ACHN (cell line): ENCODE results near the gene RMDN2.
"Not testable (repeated sequence)": the region's sequence is repeated elsewhere in the genome, so short reads cannot be mapped to it uniquely, and the experiment has no call there.

Experiments used
- DNase-seq: peaks from one replicate; pipeline ENCODE4 v3.0.0-alpha.2; 2015
- in situ Hi-C: cut with HindIII; loops from 2 replicates; pipeline ENCODE4 v1.10.0; 2017; ENCODE audit warnings: low sequenced_read_pairs, low pct_ligation_motif_present, low pct_unique_long_range_greater_than_20kb

Gene RMDN2

DNA sequence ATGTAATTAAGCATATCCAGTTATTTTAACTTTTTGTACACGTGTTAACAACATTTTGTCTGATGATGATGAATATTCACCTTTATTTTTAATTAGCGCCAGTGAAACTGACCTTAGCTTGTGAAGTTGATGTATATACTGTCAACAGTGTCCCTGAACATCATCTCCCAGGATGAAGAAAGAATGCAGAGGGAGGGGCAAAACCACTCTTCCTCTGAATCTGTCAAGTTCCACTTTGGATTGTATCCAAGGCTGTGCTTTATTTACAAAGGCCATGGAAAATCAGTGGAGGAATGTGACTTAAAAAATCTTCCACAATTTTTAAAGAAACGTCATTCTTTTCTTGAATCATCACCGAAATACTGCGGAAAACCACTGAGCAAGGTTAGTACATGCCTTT is 4.5 kb upstream of the RMDN2 start:
- in situ Hi-C loops = no loop called here
- no peak for DNase-seq

GRCh38 chr2:37921781-37922180 is 3.3 kb upstream of the RMDN2 start:
- DNase-seq = no peak

GRCh38 chr2:37923308-37924055 is 1.6 kb upstream of the RMDN2 start:
- DNase-seq = no peak
- in situ Hi-C loops = no loop called here

More at GRCh38 chr2:37921781-37922180, 3.3 kb upstream of the RMDN2 start:
- in situ Hi-C loops = no loop called here

DNA sequence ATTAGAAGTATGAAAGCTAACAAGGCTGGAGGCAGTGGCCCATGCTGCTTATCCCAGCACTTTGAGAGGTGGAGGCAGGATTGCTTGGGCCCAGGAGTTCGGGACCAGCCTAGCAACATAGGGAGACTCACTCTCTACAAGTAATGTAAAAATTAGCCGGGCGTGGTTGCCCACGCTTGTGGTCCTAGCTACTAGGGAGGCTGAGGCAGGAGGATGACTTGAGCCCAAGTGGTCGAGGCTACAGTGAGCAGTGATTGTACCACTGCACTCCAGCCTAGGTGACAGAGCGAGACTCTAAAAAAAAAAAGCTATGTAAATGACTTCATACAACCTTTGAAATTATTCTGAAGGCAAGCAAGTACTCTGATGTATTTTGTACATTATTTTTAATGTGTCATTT is 1.5 kb downstream of the RMDN2 start:
- DNase-seq = no peak
- in situ Hi-C loops = no loop called here

- no peak for DNase-seq
- in situ Hi-C loops = no loop called here
Observed at GRCh38 chr2:37928377-37928776, 3.3 kb downstream of the RMDN2 start.

DNA sequence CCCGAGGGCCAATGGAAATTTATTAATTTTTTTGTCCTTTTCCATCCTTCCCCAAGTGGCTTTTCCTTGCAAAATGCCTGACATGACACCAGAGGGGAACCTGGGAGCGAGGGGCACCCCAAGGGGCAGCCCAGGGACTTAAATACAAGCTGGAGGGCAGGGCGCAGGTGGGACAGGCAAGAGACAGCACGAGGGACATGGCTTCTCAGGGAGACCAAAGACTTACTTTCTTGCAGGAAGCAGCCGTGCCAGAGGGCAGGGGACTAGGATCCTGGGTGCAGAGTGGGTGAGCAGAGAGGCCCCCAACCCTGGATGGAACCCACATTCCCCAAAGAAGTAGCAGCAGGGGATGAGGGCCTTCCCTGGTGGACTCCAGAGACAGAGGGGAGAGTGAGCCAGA is 5.3 kb downstream of the RMDN2 start:
- in situ Hi-C loops, DNase-seq: not testable (repeated sequence)

- DNase-seq, in situ Hi-C loops: not testable (repeated sequence)
Observed at GRCh38 chr2:37932873-37933272, 7.8 kb downstream of the RMDN2 start.

DNA sequence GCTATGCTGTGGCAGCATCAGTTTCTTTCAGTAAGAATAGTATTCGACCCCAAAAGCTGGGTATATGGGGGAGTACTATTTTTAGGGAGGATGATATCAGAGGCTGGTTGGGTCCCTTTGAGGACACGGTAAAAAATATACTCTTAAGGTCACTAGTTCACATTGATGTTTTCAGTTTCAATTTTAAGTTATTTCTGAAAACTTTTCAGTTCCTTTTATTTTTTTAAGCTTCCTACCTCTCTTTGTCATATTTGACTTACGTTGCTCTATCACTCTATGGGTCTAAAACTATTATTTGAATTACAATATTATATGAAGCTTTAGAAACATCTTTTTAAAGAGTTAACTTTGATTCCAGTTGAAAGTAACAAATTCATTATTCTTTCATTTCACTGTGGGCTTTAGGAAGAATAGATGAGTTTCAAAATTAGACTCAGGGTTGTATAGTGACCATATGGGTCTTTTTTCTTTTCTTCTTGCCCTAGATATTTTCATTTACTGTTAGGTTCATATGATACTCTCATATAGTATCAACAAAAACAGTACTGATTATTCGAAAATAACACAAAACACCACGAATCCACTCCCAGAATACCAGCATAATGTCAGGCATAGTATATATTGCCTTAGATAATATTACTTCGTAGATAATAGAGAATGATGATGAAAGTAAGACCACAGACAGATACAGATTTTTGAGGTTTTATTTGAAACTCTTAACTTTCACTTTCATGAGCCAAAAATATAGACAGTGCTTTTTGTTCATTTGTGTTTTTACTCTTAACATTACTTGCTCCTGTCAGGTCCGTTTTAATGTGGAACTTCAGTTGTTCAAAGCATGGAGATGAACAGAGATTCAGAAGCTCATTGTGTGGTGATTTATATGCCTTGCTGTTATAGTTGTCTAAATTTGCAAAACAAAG is 9.8 kb downstream of the RMDN2 start:
- in situ Hi-C loops = no loop called here
- no peak for DNase-seq

DNA sequence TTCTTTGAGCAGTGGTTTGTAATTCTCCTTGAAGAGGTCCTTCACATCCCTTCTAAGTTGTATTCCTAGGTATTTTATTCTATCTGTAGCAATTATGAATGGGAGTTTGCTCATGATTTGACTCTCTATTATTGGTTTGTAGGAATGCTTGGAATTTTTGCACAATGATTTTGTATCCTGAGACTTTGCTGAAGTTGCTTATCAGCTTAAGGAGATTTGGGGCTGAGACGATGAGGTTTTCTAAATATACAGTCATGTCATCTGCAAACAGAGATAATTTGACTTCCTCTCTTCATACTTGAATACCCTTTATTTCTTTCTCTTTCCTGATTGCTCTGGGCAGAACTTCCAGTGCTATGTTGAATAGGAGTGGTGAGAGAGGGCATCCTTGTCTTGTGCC is 12.5 kb downstream of the RMDN2 start:
- DNase-seq, in situ Hi-C loops: not testable (repeated sequence)

DNA sequence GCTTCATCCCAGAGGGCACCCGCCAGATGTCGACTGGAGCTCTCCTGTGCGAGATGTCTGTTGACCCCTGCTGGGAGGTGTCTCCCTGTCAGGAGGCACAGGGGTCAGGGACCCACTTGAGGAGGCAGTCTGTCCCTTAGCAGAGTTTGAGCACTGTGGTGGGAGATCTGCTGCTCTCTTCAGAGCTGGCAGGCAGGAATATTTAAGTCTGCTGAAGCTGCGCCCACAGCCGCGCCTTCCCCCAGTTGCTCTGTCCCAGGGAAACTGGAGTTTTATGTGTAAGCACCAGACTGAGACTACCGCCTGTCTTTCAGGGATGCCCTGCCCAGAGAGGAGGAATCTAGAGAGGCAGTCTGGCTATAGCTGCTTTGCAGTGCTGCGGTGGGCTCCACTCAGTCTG is 16.2 kb downstream of the RMDN2 start:
- DNase-seq, in situ Hi-C loops: not testable (repeated sequence)

GRCh38 chr2:37944268-37944667 is 19.2 kb downstream of the RMDN2 start:
- no peak for DNase-seq
- in situ Hi-C loops = no loop called here

- in situ Hi-C loops = no loop called here
- no peak for DNase-seq
Observed at GRCh38 chr2:37947306-37947705, 22.2 kb downstream of the RMDN2 start.

DNA sequence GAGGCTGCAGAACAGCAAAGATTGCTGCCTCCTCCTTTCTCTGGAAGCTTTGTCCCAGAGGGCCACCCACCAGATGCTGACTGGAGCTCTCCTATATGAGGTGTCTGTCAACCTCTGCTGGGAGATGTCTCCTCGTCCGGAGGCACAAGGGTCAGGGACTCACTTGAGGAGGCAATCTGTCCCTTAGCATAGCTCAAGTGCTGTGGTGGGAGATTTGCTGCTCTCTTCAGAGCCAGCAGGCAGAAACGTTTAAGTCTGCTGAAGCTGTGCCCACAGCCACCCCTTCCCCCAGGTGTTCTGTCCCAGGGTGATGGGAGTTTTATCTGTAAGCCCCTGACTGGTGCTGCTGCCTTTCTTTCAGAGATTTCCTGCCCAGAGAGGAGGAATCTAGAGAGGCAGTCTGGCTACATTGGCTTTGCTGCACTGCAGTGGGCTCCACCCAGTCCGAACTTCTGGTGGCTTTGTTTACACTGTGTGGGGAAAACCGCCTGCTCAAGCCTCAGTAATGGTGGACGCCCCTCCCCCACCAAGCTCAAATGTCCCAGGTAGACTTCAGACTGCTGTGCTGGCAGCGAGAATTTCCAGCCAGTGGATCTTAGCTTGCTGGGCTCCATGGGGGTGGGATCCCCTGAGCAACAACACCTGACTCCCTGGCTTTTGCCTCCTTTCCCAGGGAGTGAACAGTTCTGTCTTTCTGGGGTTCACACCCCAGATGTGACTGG is 37.1 kb downstream of the RMDN2 start:
- DNase-seq, in situ Hi-C loops: not testable (repeated sequence)

DNA sequence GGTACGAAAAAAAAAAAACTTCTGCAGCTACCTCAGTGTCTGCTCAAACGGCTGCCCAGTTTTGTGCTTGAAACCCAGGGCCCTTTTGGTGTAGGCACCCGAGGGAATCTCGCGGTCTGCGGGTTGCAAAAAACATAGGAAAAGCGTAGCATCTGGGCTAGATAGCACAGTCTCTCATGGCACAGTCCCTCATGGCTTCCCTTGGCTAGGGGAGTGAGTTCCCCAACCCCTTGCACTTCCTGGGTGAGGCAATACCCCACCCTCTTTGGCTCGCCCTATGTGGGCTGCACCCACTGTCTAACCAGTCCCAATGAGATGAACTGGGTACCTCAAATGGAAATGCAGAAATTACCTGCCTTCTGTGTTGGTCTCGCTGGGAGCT is 37.6 kb downstream of the RMDN2 start:
- in situ Hi-C loops, DNase-seq: not testable (repeated sequence)

GRCh38 chr2:37963901-37964300 is 38.8 kb downstream of the RMDN2 start:
- DNase-seq, in situ Hi-C loops: not testable (repeated sequence)

GRCh38 chr2:37966326-37966725 is 41.2 kb downstream of the RMDN2 start:
- in situ Hi-C loops = no loop called here
- no peak for DNase-seq

GRCh38 chr2:37969731-37970130 is 44.6 kb downstream of the RMDN2 start:
- in situ Hi-C loops = no loop called here

GRCh38 chr2:37971971-37972370 is 46.9 kb downstream of the RMDN2 start:
- DNase-seq = no peak
- in situ Hi-C loops = no loop called here

More at GRCh38 chr2:37969731-37970130, 44.6 kb downstream of the RMDN2 start:
- no peak for DNase-seq
